Right forelimb (tissue), 1 donor: ENCODE measurements around the gene ESYT3.
"Not testable (repeated sequence)": the region's sequence is repeated elsewhere in the genome, so short reads cannot be mapped to it uniquely, and the experiment has no call there.

Experiments used
- DNase-seq: peaks from one replicate; pipeline ENCODE4 v3.0.0-alpha.2; 2018

Gene ESYT3

DNA sequence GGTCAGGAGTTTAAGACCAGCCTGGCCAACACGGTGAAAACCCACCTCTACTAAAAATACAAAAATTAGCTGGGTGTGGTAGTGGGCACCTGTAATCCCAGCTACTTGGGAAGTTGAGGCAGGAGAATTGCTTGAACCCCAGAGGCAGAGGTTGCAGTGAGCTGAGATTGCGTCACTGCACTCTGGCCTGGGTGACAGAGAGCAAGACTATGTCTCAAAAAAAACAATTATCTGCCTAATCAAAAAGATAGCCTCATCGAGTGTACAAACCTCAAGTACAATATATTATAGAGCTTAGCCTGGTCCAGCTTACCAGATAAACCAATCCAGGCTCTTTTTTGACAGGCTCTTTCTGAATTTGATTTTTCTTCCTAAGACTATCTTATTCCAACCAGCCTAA lies 61.2 kb downstream of the ESYT3 start:
- DNase-seq: not testable (repeated sequence)

DNA sequence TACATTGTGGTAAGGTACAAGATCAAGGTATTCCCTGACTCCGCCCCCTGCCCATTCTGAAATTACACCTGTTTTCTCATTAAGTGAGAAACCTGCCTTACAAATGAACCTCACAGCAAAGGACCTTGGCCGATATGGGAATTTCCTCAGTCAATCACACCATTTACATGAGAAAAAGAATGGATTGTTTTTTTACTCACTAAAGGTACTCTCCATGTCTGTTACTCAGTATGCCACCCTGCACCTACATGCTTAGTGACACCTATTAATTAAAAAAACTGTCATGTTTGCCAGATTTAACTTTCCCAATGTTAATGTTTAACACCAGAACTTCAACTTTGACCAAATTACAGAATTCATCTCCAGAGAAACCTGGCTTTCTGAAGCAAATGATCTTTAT lies 62.0 kb downstream of the ESYT3 start:
- no peak for DNase-seq

DNA sequence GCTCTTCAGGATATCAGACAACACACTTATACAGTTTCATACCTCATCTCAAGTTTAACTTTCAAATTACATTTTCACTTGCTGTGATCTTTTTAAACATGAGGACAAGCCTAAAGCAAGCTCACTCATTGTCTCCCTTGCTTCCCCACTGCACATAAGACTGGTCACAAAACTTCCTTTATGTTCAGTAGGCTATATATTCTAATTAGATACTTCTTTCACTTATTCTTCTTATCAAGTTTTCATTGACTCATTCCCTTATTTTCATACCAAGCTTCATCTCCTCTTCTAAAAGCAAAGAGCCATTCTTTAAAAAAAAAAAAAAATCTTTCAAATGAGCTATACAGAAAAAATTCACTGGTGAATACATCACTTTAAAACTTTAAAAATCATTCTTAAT lies 62.6 kb downstream of the ESYT3 start:
- DNase-seq: no peak

DNA sequence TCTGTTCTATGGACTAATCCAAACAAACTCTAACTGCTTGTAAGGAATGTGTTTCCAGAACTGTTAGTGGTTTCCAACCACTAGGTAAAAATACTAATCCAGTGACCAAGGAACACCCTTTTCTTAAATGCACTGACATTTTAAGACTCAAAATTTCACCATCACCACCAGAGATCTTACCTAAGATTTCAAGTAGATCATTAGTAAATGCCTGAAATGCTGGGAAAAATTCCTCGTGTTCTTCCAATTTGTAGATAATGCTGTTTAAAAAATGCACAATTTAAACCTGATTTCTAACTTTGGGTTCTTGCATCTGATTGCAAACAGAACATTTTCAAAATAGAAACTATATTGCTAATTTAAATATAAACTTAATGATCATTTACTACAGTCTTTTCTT lies 63.4 kb downstream of the ESYT3 start:
- DNase-seq: no peak

DNA sequence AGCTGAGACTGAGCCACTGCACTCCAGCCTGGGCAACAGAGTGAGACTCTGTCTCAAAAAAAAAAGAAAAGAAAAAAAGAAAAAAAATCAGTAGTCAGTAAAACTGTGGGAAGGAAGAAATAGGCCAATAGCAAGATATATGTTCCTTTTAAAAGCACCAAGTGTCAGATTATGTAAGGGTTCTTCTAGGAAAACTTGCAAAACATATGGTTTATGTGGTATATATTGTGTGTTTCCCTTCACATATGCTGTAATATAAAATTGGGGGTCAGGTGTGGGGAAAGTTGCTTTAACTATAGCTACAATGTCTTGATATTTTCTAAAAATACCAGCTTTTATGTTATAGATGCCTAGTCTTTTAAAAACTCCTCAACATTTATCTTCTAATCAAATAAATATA lies 64.6 kb downstream of the ESYT3 start:
- DNase-seq: no peak

DNA sequence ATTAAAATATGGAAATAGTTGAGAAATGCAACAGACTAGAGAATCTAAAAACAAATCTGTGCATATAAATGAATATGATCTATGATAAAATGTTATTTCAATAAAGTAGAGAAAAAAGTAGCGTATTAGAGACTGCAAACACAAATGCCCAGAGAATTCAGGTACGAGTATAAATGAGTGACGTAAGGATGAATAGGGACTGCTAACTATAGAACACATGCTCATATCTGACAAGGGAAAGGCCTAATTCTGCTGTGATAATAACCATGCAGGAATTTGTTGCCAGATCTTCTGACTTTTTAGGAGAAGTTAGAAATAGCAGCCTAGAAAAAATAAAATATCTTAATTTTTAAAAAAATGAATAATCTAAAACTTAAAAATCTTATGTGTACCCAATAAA lies 73.1 kb downstream of the ESYT3 start:
- no peak for DNase-seq

DNA sequence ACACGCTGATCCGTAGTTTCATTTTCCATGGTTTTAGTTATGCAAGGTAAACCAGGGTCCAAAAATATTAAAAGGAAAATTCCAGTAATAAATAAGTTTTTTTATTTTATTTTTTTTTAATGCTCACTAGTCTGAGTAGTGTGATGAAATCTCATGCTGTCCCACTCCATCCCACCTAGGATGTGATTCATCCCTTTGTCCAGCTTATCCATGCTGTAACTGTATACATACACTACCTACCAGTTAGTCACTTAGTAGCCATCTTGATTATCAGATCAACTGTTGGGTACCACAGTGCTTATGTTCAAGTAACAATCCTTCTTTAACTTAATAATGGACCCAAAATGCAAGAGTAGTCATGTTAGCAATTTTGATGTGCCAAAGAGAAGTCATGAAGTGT lies 75.2 kb downstream of the ESYT3 start:
- DNase-seq: no peak

DNA sequence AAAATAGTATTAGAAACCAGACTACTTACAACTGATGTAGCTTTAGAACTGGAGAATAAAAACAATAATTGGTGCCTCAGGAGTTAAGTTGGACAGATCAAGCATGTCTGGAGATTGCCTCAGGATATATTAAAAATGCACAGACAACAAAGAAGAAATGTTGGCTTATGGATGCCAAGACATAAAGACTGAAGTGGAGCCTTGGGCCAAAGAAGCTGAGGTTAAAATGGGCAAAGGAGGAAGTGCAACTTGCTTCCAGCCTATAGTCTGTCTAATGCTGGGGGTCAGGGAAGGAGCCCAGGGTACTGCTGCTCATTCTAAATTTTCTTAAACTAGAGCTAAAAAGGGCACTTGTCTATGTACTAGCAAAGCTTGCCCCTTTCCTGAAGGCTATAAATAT lies 77.5 kb downstream of the ESYT3 start:
- DNase-seq: no peak

DNA sequence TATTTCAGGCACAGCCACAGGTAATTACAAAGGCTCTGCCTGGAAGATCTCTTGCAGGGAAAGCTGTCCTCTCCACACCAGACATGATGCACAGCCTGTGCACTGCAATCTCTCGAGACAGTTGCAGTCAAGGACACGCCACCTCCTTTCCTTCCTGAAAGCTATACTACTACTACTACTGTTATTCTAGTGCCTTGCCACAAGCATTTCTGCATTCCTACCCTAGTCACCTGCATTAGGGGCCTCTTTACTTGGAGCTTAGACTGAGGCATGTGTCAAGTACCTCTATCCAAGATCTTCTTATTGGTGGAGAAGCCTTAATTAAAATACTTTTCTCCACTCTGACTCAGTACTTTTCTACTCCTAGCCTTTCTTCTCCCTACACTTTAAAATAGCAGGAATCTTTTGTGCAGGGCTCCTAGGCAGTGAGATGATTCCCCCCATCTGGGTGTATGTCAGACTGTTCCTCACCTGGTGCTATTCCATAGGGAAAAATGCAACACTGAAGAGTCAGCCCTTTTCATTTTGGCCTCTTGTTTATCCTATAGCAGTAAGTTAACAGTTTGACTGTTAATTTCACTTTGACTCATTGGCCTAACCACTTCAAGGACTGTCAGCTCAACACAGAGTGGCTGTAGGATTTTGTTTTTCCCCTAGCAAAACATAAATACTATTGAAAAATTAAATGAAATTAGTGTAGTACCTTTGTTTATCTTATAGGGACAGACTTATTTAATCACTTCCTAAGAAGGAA lies 78.9 kb downstream of the ESYT3 start:
- no peak for DNase-seq

DNA sequence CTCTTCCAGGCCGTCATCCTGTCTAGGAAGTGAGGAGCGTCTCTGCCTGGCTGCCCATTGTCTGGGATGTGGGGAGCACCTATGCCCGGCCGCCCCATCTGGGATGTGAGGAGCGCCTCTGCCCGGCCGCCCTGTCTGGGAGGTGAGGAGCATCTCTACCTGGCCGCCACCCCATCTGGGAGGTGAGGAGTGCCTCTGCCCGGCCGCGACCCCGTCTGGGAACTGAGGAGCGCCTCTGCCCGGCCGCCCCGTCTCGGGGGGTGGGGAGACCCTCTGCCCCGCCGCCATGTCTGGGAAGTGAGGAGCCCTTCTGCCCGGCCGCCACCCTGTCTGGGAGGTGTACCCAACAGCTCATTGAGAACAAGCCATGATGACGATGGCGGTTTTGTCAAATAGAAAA lies 87.0 kb downstream of the ESYT3 start:
- not testable (repeated sequence) for DNase-seq
